ENCODE results near the gene TK2. TPM values are rescaled to one million over a fixed set of nuclear protein-coding genes. Genes with fewer than 3 reads are reported as not detected.
"Not testable (repeated sequence)": the region's sequence is repeated elsewhere in the genome, so short reads cannot be mapped to it uniquely, and the experiment has no call there.

The TK2 gene
- total and polyA plus RNA-seq, 2 experiments from 2014 or later, result 1.8 to 4.2 TPM

GRCh38 chr16:66501563-66501962, 48.4 kb downstream of the TK2 start:
- H3K4me1 ChIP-seq (ENCODE audit: insufficient read depth); H3K4me1 Mint-ChIP-seq; H3K27ac ChIP-seq (ENCODE audit: low read depth); H3K4me3 ChIP-seq; H3K9me3 Mint-ChIP-seq; H2AFZ ChIP-seq; H3K36me3 ChIP-seq (ENCODE audit: insufficient read depth); H3K4me2 ChIP-seq; H3K27ac Mint-ChIP-seq; H3K36me3 Mint-ChIP-seq (ENCODE audit: low read depth); H3F3A ChIP-seq (replicated peaks; ENCODE audit: low read depth); ATAC-seq; H4K20me1 ChIP-seq (replicated peaks; ENCODE audit: insufficient read depth); H3K79me2 ChIP-seq (replicated peaks; ENCODE audit: insufficient read depth); DNase-seq (ENCODE audit: low spot score); H3K4me3 Mint-ChIP-seq; H3K27me3 ChIP-seq (ENCODE audit: insufficient read depth); H3K9me2 ChIP-seq (ENCODE audit: insufficient read depth); H3K27me3 Mint-ChIP-seq (ENCODE audit: insufficient read depth, low read depth, poor library complexity): not testable (repeated sequence)

GRCh38 chr16:66497921-66498320, 52.0 kb downstream of the TK2 start:
- not testable (repeated sequence) for H3K27me3 ChIP-seq (ENCODE audit: insufficient read depth); H3K79me2 ChIP-seq (replicated peaks; ENCODE audit: insufficient read depth); H3K9me2 ChIP-seq (ENCODE audit: insufficient read depth); H3F3A ChIP-seq (replicated peaks; ENCODE audit: low read depth); H2AFZ ChIP-seq; H3K27ac ChIP-seq (ENCODE audit: low read depth); H3K4me2 ChIP-seq; H3K4me1 ChIP-seq (ENCODE audit: insufficient read depth); H3K36me3 ChIP-seq (ENCODE audit: insufficient read depth); ATAC-seq; H3K4me3 Mint-ChIP-seq; H3K27ac Mint-ChIP-seq; H4K20me1 ChIP-seq (replicated peaks; ENCODE audit: insufficient read depth); DNase-seq (ENCODE audit: low spot score); H3K27me3 Mint-ChIP-seq (ENCODE audit: insufficient read depth, low read depth, poor library complexity); H3K4me1 Mint-ChIP-seq; H3K4me3 ChIP-seq
- Mint-ChIP-seq H3K36me3 (ENCODE audit: low read depth) (peaks cover 12% of the 10 kb centered on the region), H3K9me3 (peaks cover 24% of the 10 kb centered on the region)

GRCh38 chr16:66496226-66496625, 53.7 kb downstream of the TK2 start:
- H3K27ac Mint-ChIP-seq; H3F3A ChIP-seq (replicated peaks; ENCODE audit: low read depth); H3K27me3 ChIP-seq (ENCODE audit: insufficient read depth); H4K20me1 ChIP-seq (replicated peaks; ENCODE audit: insufficient read depth); H3K27ac ChIP-seq (ENCODE audit: low read depth); H3K4me3 ChIP-seq; DNase-seq (ENCODE audit: low spot score); H3K9me2 ChIP-seq (ENCODE audit: insufficient read depth); ATAC-seq; H3K27me3 Mint-ChIP-seq (ENCODE audit: insufficient read depth, low read depth, poor library complexity); H3K4me2 ChIP-seq; H2AFZ ChIP-seq; H3K36me3 ChIP-seq (ENCODE audit: insufficient read depth); H3K4me1 ChIP-seq (ENCODE audit: insufficient read depth); H3K4me1 Mint-ChIP-seq; H3K79me2 ChIP-seq (replicated peaks; ENCODE audit: insufficient read depth); H3K4me3 Mint-ChIP-seq: not testable (repeated sequence)
- Mint-ChIP-seq H3K9me3 (peaks cover 24% of the 10 kb centered on the region), H3K36me3 (ENCODE audit: low read depth) (peaks cover 12% of the 10 kb centered on the region)

GRCh38 chr16:66495440-66495839, 54.5 kb downstream of the TK2 start:
- peaks cover 12% of the 10 kb centered on the region for H3K36me3 Mint-ChIP-seq (ENCODE audit: low read depth)
- TF ChIP-seq ZNF331 (CRISPR knock-in tag; IDR thresholded peaks at IDR 0.05; ENCODE audit: low read depth), result no peak
- no peak for TF ChIP-seq ETS1 (IDR thresholded peaks at IDR 0.05)
- TF ChIP-seq JUNB (IDR thresholded peaks at IDR 0.05; ENCODE audit: unreplicated experiment), result no peak
- TF ChIP-seq ZNF462 (CRISPR knock-in tag; IDR thresholded peaks at IDR 0.05), result no peak

More at GRCh38 chr16:66495440-66495839, 54.5 kb downstream of the TK2 start:
- H3K4me3 Mint-ChIP-seq, result no peak overlapping the region
- Histone ChIP-seq H3K27ac (ENCODE audit: low read depth) (no peak overlapping the region), H2AFZ (no peak overlapping the region), H3K4me3 (no peak overlapping the region), H3K9me2 (ENCODE audit: insufficient read depth) (no peaks in the 10 kb centered on the region), H3K4me2 (no peak overlapping the region), H3F3A (replicated peaks; ENCODE audit: low read depth) (no peaks in the 10 kb centered on the region), H3K36me3 (ENCODE audit: insufficient read depth) (no peaks in the 10 kb centered on the region), H3K79me2 (replicated peaks; ENCODE audit: insufficient read depth) (no peaks in the 10 kb centered on the region), H3K4me1 (ENCODE audit: insufficient read depth) (no peaks in the 10 kb centered on the region), H3K27me3 (ENCODE audit: insufficient read depth) (no peaks in the 10 kb centered on the region), H4K20me1 (replicated peaks; ENCODE audit: insufficient read depth) (no peaks in the 10 kb centered on the region)
- ATAC-seq (no peak), DNase-seq (ENCODE audit: low spot score) (no peak)
- peaks cover 4% of the 10 kb centered on the region for H3K27me3 Mint-ChIP-seq (ENCODE audit: insufficient read depth, low read depth, poor library complexity)
- H3K27ac Mint-ChIP-seq, result no peak overlapping the region
- H3K9me3 Mint-ChIP-seq, result peaks cover 24% of the 10 kb centered on the region
- no peaks in the 10 kb centered on the region; the same call in 2 of the 3 replicates for H3K4me1 Mint-ChIP-seq

Data from GM23338 (cell line).